ENCODE results near the gene AIG1. TPM values are rescaled to one million over a fixed set of nuclear protein-coding genes. Genes with fewer than 3 reads are reported as not detected.

AIG1 gene
- total RNA-seq, 1 experiment from 2014 or later = 51.1 TPM

DNA sequence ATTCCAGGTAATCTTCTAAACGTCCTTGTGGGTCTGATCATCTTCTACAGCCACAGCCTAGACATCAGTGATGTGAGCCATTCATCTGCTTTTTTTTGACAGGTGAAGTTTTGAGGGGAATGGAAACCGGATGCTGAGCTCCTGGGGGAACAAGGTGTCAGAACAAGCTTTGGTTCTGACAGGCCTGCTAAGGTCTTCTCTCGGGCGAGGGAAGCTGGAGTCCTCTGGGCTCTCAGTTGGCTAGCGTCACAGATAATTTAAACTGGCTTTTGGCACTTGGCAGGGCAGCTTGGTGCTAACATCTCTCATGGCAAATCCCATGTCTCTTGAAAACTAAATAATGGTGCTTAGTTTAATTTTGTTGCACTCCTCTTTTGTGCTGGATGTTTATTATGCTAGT, 8.4 kb upstream of the AIG1 start:
- Histone ChIP-seq H3K27ac (ENCODE audit: low read depth, low read length) (no peak overlapping the region), H3K4me2 (ENCODE audit: low read length) (no peak overlapping the region), H3K9me3 (ENCODE audit: control insufficient read depth in 1 of 2, insufficient read depth in 1 of 2, low read depth in 1 of 2, low read length in 2 of 2) (no peaks in the 10 kb centered on the region; a peak in 2 of 4 replicates), H2AFZ (ENCODE audit: low read depth, low read length, poor library complexity, severe bottlenecking) (no peak overlapping the region), H3K4me3 (replicated peaks in 1 of 2; ENCODE audit: low read depth in 1 of 2, low read length in 2 of 2) (no peak overlapping the region), H3K9ac (ENCODE audit: low read length) (no peak overlapping the region), H3K79me2 (ENCODE audit: insufficient read depth, low read length) (no peaks in the 10 kb centered on the region), H3K27me3 (ENCODE audit: insufficient read depth, low read length) (no peaks in the 10 kb centered on the region), H3K9me2 (ENCODE audit: insufficient read depth) (no peaks in the 10 kb centered on the region), H3K4me1 (ENCODE audit: control insufficient read depth in 1 of 2, insufficient read depth in 2 of 2, low read length in 2 of 2) (no peaks in the 10 kb centered on the region), H4K20me1 (ENCODE audit: insufficient read depth) (no peaks in the 10 kb centered on the region), H3K36me3 (ENCODE audit: control insufficient read depth in 1 of 2, insufficient read depth in 2 of 2, low read length in 2 of 2) (no peaks in the 10 kb centered on the region)
- ATAC-seq (no peak), DNase-seq (ENCODE audit: low read depth, low spot score) (no peak)
- ChIA-PET POLR2A (no interaction called here), RAD21 (ENCODE audit: low non-redundant PET in 1 of 2, low total read pairs in 2 of 2, uncharacterized antibody in 2 of 2, unreplicated experiment in 2 of 2) (no interaction called here), CTCF (no interaction called here)
- TF ChIP-seq TCF7L2 (IDR thresholded peaks at IDR 0.05; ENCODE audit: borderline replicate concordance, extremely low read depth, insufficient read depth, insufficient read length) = no peak
- TF ChIP-seq SIN3A (IDR thresholded peaks at IDR 0.05; ENCODE audit: low read depth) = no peak
- TF ChIP-seq ZNF274 (IDR thresholded peaks at IDR 0.05; ENCODE audit: low read depth, low read length) = no peak
- no peak for TF ChIP-seq SP1 (IDR thresholded peaks at IDR 0.05; ENCODE audit: low read depth)
- TF ChIP-seq, protein P1, sequence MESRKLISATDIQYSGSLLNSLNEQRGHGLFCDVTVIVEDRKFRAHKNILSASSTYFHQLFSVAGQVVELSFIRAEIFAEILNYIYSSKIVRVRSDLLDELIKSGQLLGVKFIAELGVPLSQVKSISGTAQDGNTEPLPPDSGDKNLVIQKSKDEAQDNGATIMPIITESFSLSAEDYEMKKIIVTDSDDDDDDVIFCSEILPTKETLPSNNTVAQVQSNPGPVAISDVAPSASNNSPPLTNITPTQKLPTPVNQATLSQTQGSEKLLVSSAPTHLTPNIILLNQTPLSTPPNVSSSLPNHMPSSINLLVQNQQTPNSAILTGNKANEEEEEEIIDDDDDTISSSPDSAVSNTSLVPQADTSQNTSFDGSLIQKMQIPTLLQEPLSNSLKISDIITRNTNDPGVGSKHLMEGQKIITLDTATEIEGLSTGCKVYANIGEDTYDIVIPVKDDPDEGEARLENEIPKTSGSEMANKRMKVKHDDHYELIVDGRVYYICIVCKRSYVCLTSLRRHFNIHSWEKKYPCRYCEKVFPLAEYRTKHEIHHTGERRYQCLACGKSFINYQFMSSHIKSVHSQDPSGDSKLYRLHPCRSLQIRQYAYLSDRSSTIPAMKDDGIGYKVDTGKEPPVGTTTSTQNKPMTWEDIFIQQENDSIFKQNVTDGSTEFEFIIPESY (IDR thresholded peaks at IDR 0.05; ENCODE audit: extremely low read depth, insufficient replicate concordance, low read length) = no peak
- no peak for TF ChIP-seq JUND (IDR thresholded peaks at IDR 0.05)
- no peak for TF ChIP-seq POLR2A (IDR thresholded peaks at IDR 0.05; ENCODE audit: borderline replicate concordance, extremely low read depth, insufficient read depth, insufficient read length)
- no peak for TF ChIP-seq EZH2phosphoT487 (IDR thresholded peaks at IDR 0.05; ENCODE audit: borderline replicate concordance)
- no peak for TF ChIP-seq POLR2AphosphoS5 (IDR thresholded peaks at IDR 0.05; ENCODE audit: low read depth, low read length)
- TF ChIP-seq, protein P2, sequence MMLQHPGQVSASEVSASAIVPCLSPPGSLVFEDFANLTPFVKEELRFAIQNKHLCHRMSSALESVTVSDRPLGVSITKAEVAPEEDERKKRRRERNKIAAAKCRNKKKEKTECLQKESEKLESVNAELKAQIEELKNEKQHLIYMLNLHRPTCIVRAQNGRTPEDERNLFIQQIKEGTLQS (IDR thresholded peaks at IDR 0.05) = no peak
- no peak for TF ChIP-seq CEBPB (IDR thresholded peaks at IDR 0.05; ENCODE audit: low read depth)
- no TSS peak for BruUV-seq (replicated peaks)
- intact Hi-C loops (cut with micrococcal nuclease) = no loop called here
